GM21423 (cell line): ENCODE data around the gene RANBP10.

Source experiments
- ATAC-seq: cut with Tn5 transposase; IDR thresholded peaks from one replicate; pipeline ENCODE4 v1.9.1; 2021; ENCODE audit warnings: mild to moderate bottlenecking, moderate library complexity; ENCODE audit not compliant: unreplicated experiment

Gene RANBP10

DNA sequence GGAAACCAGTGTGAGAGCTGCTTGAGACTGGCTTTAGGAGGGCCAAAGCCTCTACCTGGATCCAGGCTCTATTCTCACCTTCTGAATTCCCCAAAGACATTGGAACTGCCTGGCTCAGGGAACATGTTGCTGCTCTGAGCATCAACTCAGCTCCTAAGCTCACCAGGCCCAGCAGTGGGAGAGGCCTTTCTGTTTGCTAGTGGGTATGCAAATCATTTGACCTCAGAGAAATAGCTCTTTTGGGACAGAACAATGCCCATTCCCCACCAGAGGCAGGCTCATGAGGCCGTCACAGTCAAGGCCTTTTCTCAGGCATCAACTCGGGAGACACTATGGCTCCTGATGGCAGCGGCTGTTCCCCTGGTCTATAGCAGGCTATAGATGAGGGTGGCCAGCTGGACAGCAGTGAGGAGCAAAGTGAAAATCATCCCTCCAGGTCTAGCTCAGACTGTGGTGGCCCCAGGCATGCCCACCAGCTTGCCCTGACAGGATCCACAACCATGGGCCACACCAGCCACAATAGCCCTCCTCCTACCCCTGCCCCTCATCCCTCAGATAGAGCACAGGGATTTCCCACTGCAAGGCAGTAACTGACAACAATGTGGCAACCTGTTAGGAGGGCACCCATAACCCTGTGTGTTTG lies 56.8 kb downstream of the RANBP10 start:
- no peak for ATAC-seq

- no peak for ATAC-seq
Observed at GRCh38 chr16:67748834-67749233, 57.5 kb downstream of the RANBP10 start.

- no peak for ATAC-seq
Observed at GRCh38 chr16:67746846-67747245, 59.5 kb downstream of the RANBP10 start.

- ATAC-seq: no peak
Observed at GRCh38 chr16:67741118-67741517, 65.2 kb downstream of the RANBP10 start.

- no peak for ATAC-seq
Observed at GRCh38 chr16:67740391-67740790, 66.0 kb downstream of the RANBP10 start.

- ATAC-seq: no peak
Observed at GRCh38 chr16:67736858-67737257, 69.5 kb downstream of the RANBP10 start.

DNA sequence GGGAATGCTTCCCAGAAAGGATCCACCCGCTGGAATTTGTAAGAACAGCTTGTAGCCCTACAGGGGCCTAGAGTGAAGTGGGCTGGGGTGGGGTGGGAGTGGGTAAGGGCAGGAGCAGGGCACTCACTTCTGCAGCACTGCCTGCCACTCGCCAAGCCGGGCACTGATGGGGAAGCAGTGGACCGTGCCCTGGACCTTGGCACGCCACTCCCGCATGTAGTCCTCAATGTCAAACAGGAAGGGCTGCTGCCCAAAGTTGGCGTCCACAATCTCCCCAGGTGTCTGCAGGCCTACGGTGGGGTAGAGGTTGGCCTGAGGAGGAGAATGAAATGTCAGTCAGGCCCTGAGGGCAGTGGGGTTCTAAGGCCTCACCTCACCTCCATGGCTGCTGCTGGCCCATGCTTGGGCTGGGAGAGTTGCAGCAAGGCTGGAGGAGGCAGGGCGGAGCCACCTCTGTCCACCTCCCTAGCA lies 71.6 kb downstream of the RANBP10 start:
- ATAC-seq: no peak

- ATAC-seq: no peak
Observed at GRCh38 chr16:67733734-67734470, 72.5 kb downstream of the RANBP10 start.

DNA sequence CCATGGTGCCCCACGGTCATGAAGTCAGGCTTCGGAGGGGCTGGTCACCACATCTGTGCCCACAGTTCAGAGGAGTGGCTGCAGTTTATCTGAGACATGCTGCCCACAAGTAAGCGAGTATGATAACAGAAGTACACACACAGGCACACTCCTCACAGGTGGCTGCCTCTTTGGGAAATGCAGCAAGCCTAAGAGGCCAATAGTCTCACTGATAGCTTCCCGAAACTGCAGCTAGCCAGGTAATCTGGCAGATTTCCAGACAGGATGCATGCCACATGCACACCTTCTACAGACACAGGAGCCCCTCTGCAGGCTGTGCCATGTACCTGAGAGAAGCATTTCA lies 74.6 kb downstream of the RANBP10 start:
- no peak for ATAC-seq

- ATAC-seq: no peak
Observed at GRCh38 chr16:67731071-67731752, 75.1 kb downstream of the RANBP10 start.

GRCh38 chr16:67730326-67730725 lies 76.0 kb downstream of the RANBP10 start:
- no peak for ATAC-seq

DNA sequence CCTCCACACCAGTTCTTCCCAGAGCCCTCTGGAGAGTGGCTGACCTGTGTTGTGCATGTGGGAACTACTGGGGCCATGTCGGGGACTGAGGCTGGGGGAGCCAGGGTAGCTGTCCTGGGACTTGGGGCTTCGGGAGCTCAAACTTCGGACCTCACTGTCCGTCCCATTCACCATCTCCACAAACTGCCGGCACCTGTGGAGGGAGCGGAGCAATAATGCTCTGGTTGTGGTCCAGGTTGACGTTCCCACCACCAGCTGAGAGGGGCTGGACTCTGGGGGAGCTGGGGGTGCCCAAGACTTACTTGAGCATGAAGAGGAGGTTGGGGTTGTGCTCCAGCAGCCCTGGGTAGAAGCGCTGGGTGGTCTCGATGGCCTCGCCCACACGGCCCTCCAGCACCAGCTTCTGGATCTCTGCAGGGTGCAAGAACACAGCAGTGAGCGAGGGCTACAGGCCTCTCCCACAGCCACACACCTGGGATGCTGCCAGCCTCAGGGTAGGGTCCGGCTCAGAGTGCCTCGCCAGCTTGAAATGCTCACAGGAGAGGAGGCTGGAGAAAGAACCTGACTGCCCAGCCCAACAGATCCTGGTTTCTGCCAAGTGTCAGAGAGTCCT lies 76.6 kb downstream of the RANBP10 start:
- ATAC-seq: no peak

- no peak for ATAC-seq
Observed at GRCh38 chr16:67727521-67728485, 78.6 kb downstream of the RANBP10 start.

DNA sequence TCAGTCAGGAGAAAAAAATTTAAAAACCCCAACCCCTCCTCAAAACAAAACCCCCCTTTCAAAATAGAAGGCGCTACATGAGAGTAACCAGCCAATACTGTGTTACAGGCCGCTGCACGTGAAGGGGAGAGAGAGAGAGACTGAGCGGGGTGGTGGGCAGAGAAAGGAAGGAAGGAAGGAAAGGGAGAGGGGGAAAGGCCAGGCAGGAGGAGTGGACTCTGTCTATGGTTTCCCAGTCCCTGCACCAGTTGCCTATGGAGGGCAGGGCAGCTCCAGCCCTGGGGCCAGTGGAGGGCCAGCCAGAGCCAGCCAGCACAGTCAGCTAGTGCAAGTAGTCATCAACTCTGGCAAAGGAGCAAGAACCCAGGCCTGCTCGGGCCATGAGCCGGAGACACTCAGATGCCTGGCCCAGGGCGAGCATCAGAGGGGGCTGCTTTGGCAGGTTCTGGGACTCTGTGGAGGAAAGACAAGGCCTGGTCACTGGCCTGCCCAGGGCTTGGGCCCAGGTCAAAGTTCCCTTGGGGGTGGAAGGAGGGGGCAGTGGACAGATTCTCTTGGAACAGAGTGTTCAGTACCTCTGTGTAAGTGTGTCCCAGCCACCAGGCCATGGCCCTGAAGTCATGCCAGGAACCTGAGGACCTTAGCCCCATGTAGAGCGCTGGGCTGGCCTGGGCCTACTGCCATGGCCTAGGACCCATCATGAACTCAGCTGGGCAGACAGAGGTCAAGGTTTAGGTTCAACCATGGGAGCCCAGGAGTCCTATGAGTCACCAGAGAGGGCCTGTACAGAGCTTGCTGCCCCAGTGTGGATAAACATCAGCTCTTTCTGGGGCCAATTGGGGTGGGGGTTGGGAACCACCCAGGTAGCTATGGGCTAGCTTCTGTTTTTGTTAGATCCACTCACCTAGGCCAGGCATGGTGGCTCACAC lies 80.0 kb downstream of the RANBP10 start:
- no peak for ATAC-seq

DNA sequence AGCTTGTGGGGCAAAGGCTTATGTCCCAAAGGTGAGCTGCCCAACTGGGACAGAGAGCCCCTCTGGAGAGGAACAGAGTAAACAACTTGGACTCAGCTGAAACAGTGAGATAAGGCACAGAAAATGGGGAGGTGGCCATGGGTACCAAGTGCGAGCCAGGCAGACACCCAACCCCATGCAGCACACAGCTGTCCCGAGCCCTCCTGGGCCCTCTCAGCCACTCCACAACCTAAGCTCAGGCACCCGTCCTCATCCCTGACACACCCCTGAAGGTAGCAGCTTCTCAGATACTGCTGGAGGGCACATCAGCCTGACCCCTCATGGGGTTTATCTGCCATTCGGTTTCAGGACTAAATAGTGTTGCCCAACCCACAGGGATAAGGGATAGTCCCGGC lies 82.5 kb downstream of the RANBP10 start:
- no peak for ATAC-seq

- no peak for ATAC-seq
Observed at GRCh38 chr16:67723151-67723910, 83.0 kb downstream of the RANBP10 start.

- no peak for ATAC-seq
Observed at GRCh38 chr16:67720236-67720635, 86.1 kb downstream of the RANBP10 start.

GRCh38 chr16:67719778-67720144 lies 86.6 kb downstream of the RANBP10 start:
- ATAC-seq: peak; percentile 14
